Activated T-helper 17 cell treated with anti-CD3 and anti-CD28 coated beads, Interleukin-2, amount 50 U/mL, for 72 hours (primary cell): Measurements from ENCODE around the gene SGCG. TPM values are rescaled to one million over a fixed set of nuclear protein-coding genes. Genes with fewer than 3 reads are reported as not detected.
"Not testable (repeated sequence)": the region's sequence is repeated elsewhere in the genome, so short reads cannot be mapped to it uniquely, and the experiment has no call there.

ENCODE experiments used
- ATAC-seq: fragments of 150-1000 bp; cut with Tn5 transposase; replicated peaks from 2 replicates; pipeline ENCODE4 v1.10.0; 2021; ENCODE audit warnings: mild to moderate bottlenecking, moderate library complexity
- H3K27ac Mint-ChIP-seq: one replicate; pipeline ENCODE4 v1.8.0; 2022; ENCODE audit warnings: mixed read lengths
- H3K27me3 Mint-ChIP-seq: one replicate; pipeline ENCODE4 v1.8.0; 2022; ENCODE audit warnings: mixed read lengths
- H3K36me3 Mint-ChIP-seq: one replicate; pipeline ENCODE4 v1.8.0; 2022; ENCODE audit warnings: low read depth, mild to moderate bottlenecking, mixed read lengths
- H3K4me1 Mint-ChIP-seq: one replicate; pipeline ENCODE4 v1.8.0; 2022; ENCODE audit warnings: mixed read lengths
- H3K4me3 Mint-ChIP-seq: one replicate; pipeline ENCODE4 v1.8.0; 2022; ENCODE audit warnings: mild to moderate bottlenecking, mixed read lengths
- H3K9me3 Mint-ChIP-seq: one replicate; pipeline ENCODE4 v1.8.0; 2022; ENCODE audit warnings: mixed read lengths
- total RNA-seq, 2 donors: library from RNA; stranded (reverse); gene quantifications; one replicate each; pipeline ENCODE4 v1.2.3, GENCODE V29; 2022

The SGCG gene
- total RNA-seq, 2 donors from 2014 or later = not detected

GRCh38 chr13:23175920-23176319, 4.9 kb upstream of the SGCG start:
- Mint-ChIP-seq H3K27me3 (peaks cover 13% of the 10 kb centered on the region), H3K4me1 (no peaks in the 10 kb centered on the region), H3K27ac (no peak overlapping the region), H3K4me3 (no peak overlapping the region), H3K9me3 (peaks cover 3% of the 10 kb centered on the region), H3K36me3 (no peaks in the 10 kb centered on the region)
- ATAC-seq = no peak

- no peak for ATAC-seq
- no peak overlapping the region for H3K4me3 Mint-ChIP-seq
- H3K36me3 Mint-ChIP-seq = no peaks in the 10 kb centered on the region
- H3K9me3 Mint-ChIP-seq = no peaks in the 10 kb centered on the region
- peaks cover 3% of the 10 kb centered on the region for H3K27me3 Mint-ChIP-seq
- no peak overlapping the region for H3K27ac Mint-ChIP-seq
- H3K4me1 Mint-ChIP-seq = no peaks in the 10 kb centered on the region
Measured at GRCh38 chr13:23182142-23182541, 1.4 kb downstream of the SGCG start.

- H3K9me3 Mint-ChIP-seq = no peaks in the 10 kb centered on the region
- no peaks in the 10 kb centered on the region for H3K4me1 Mint-ChIP-seq
- no peaks in the 10 kb centered on the region for H3K36me3 Mint-ChIP-seq
- H3K4me3 Mint-ChIP-seq = no peak overlapping the region
- ATAC-seq = no peak
- peaks cover 3% of the 10 kb centered on the region for H3K27me3 Mint-ChIP-seq
- H3K27ac Mint-ChIP-seq = no peak overlapping the region
Measured at GRCh38 chr13:23183292-23183691, 2.5 kb downstream of the SGCG start.

GRCh38 chr13:23185542-23185941, 4.8 kb downstream of the SGCG start:
- Mint-ChIP-seq H3K27ac (no peak overlapping the region), H3K9me3 (no peaks in the 10 kb centered on the region), H3K36me3 (no peaks in the 10 kb centered on the region), H3K4me3 (no peak overlapping the region), H3K4me1 (no peaks in the 10 kb centered on the region), H3K27me3 (no peaks in the 10 kb centered on the region)
- no peak for ATAC-seq

GRCh38 chr13:23201870-23202269, 21.1 kb downstream of the SGCG start:
- no peak for ATAC-seq
- no peaks in the 10 kb centered on the region for H3K4me1 Mint-ChIP-seq
- H3K27ac Mint-ChIP-seq = no peak overlapping the region
- no peaks in the 10 kb centered on the region for H3K9me3 Mint-ChIP-seq
- no peaks in the 10 kb centered on the region for H3K36me3 Mint-ChIP-seq
- no peak overlapping the region for H3K4me3 Mint-ChIP-seq
- H3K27me3 Mint-ChIP-seq = peaks cover 24% of the 10 kb centered on the region

GRCh38 chr13:23202383-23202782, 21.6 kb downstream of the SGCG start:
- no peaks in the 10 kb centered on the region for H3K36me3 Mint-ChIP-seq
- no peak overlapping the region for H3K4me3 Mint-ChIP-seq
- no peak for ATAC-seq
- no peaks in the 10 kb centered on the region for H3K9me3 Mint-ChIP-seq
- H3K27me3 Mint-ChIP-seq = peaks cover 22% of the 10 kb centered on the region
- H3K27ac Mint-ChIP-seq = no peak overlapping the region
- no peaks in the 10 kb centered on the region for H3K4me1 Mint-ChIP-seq

GRCh38 chr13:23203516-23203915, 22.7 kb downstream of the SGCG start:
- no peak overlapping the region for H3K27ac Mint-ChIP-seq
- no peaks in the 10 kb centered on the region for H3K9me3 Mint-ChIP-seq
- no peak for ATAC-seq
- peaks cover 22% of the 10 kb centered on the region for H3K27me3 Mint-ChIP-seq
- no peak overlapping the region for H3K4me3 Mint-ChIP-seq
- H3K4me1 Mint-ChIP-seq = no peaks in the 10 kb centered on the region
- no peaks in the 10 kb centered on the region for H3K36me3 Mint-ChIP-seq

- Mint-ChIP-seq H3K4me3 (no peak overlapping the region), H3K27ac (no peak overlapping the region), H3K9me3 (no peaks in the 10 kb centered on the region), H3K4me1 (no peaks in the 10 kb centered on the region), H3K36me3 (no peaks in the 10 kb centered on the region), H3K27me3 (peaks cover 13% of the 10 kb centered on the region)
- no peak for ATAC-seq
Measured at GRCh38 chr13:23205807-23206206, 25.0 kb downstream of the SGCG start.

- Mint-ChIP-seq H3K27ac (no peak overlapping the region), H3K36me3 (no peaks in the 10 kb centered on the region), H3K27me3 (peaks cover 9% of the 10 kb centered on the region), H3K4me1 (no peaks in the 10 kb centered on the region), H3K9me3 (peaks cover 7% of the 10 kb centered on the region), H3K4me3 (no peak overlapping the region)
- ATAC-seq = no peak
Measured at GRCh38 chr13:23212671-23213070, 31.9 kb downstream of the SGCG start.

GRCh38 chr13:23231241-23231640, 50.5 kb downstream of the SGCG start:
- Mint-ChIP-seq H3K9me3 (no peaks in the 10 kb centered on the region), H3K4me3 (no peak overlapping the region), H3K36me3 (no peaks in the 10 kb centered on the region), H3K27me3 (peaks cover 11% of the 10 kb centered on the region), H3K27ac (no peak overlapping the region), H3K4me1 (no peaks in the 10 kb centered on the region)
- no peak for ATAC-seq

- no peaks in the 10 kb centered on the region for H3K4me1 Mint-ChIP-seq
- H3K27me3 Mint-ChIP-seq = peaks cover 4% of the 10 kb centered on the region
- no peaks in the 10 kb centered on the region for H3K36me3 Mint-ChIP-seq
- H3K27ac Mint-ChIP-seq = no peak overlapping the region
- H3K4me3 Mint-ChIP-seq = no peak overlapping the region
- H3K9me3 Mint-ChIP-seq = no peaks in the 10 kb centered on the region
- no peak for ATAC-seq
Measured at GRCh38 chr13:23235994-23236393, 55.2 kb downstream of the SGCG start.

- Mint-ChIP-seq H3K36me3 (no peaks in the 10 kb centered on the region), H3K27me3 (peaks cover 13% of the 10 kb centered on the region)
- ATAC-seq = no peak
Measured at GRCh38 chr13:23243066-23243465, 62.3 kb downstream of the SGCG start.

GRCh38 chr13:23248410-23248809, 67.6 kb downstream of the SGCG start:
- not testable (repeated sequence) for ATAC-seq, H3K36me3 Mint-ChIP-seq, H3K27ac Mint-ChIP-seq, H3K4me3 Mint-ChIP-seq, H3K4me1 Mint-ChIP-seq, H3K9me3 Mint-ChIP-seq
- peaks cover 13% of the 10 kb centered on the region for H3K27me3 Mint-ChIP-seq

More at GRCh38 chr13:23243066-23243465, 62.3 kb downstream of the SGCG start:
- no peaks in the 10 kb centered on the region for H3K4me1 Mint-ChIP-seq
- no peak overlapping the region for H3K4me3 Mint-ChIP-seq
- H3K27ac Mint-ChIP-seq = no peak overlapping the region
- H3K9me3 Mint-ChIP-seq = no peaks in the 10 kb centered on the region

- Mint-ChIP-seq H3K27me3 (peaks cover 25% of the 10 kb centered on the region), H3K27ac (no peak overlapping the region), H3K4me1 (no peaks in the 10 kb centered on the region), H3K36me3 (no peaks in the 10 kb centered on the region), H3K9me3 (no peaks in the 10 kb centered on the region), H3K4me3 (no peak overlapping the region)
- no peak for ATAC-seq
Measured at GRCh38 chr13:23254506-23254905, 73.7 kb downstream of the SGCG start.

- Mint-ChIP-seq H3K4me1 (peaks cover 5% of the 10 kb centered on the region), H3K4me3 (no peak overlapping the region), H3K9me3 (no peaks in the 10 kb centered on the region), H3K27ac (no peak overlapping the region), H3K36me3 (no peaks in the 10 kb centered on the region), H3K27me3 (peaks cover 10% of the 10 kb centered on the region)
- no peak for ATAC-seq
Measured at GRCh38 chr13:23267571-23267970, 86.8 kb downstream of the SGCG start.

GRCh38 chr13:23268441-23268840, 87.7 kb downstream of the SGCG start:
- Mint-ChIP-seq H3K27me3 (peaks cover 6% of the 10 kb centered on the region), H3K36me3 (no peaks in the 10 kb centered on the region), H3K27ac (peak overlapping the region; percentile 58), H3K4me1 (peaks cover 5% of the 10 kb centered on the region), H3K4me3 (peak overlapping the region; percentile 6), H3K9me3 (no peaks in the 10 kb centered on the region)
- ATAC-seq = peak; percentile 99
